CD1c-positive myeloid dendritic cell (primary cell): ENCODE measurements around the gene PTPA.
"Not testable (repeated sequence)": the region's sequence is repeated elsewhere in the genome, so short reads cannot be mapped to it uniquely, and the experiment has no call there.

Experiments used
- DNase-seq: peaks from one replicate; pipeline ENCODE4 v3.0.0-alpha.2; 2016; ENCODE audit errors: extremely low spot score

The PTPA gene

GRCh38 chr9:129108805-129109536, 2.2 kb upstream of the PTPA start:
- no peak for DNase-seq

DNA sequence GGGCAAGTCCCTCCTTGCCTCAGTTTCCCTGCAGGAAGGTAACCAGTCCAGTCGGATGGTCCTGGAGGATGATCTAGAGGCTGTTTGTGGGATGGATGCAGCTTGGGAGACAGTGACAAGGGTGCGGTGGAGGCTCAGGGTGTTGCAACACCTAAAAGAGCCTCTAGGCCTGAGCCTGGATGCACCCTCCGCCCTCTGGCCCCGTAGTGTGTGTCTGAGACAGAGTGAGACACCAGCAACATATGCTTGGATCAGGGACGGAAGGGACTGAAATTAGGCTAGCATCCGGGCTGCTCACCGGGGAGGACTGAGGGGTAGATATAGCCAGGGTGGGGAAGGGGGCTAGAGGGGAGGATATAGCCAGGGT, 1.7 kb upstream of the PTPA start:
- DNase-seq = peak; percentile 27

GRCh38 chr9:129109952-129110739, 1.1 kb upstream of the PTPA start:
- DNase-seq = no peak

DNA sequence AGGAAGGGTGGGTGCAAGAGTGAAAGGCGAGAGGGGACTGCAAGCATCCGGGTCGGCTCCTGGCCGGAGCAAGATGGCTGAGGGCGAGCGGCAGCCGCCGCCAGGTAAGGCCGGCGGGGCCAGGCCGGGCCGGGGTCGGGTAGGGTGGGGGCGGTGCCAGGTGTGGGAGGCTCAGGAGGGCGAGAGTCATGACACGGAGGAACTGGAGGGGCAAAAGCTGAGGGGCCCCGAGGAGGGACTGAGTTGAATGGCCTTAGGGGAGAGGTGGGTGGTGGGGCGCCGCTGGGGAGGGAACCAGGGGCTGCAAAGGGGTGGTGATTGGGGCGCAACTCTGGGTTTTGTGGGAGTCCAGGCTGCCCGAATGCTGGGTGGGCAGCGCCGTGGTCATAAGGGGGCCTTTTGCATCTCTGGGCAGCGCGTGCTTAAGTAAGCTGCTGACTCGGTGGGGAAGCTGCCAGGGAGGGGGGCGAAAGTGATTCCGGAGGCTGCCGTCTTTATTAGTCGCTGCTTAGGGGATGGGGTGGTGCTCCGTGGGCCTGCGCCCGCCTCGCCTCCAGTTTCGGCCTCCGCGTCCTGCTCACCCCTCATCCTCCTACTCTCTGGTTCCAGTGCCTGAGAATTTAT, 425 bp downstream of the PTPA start:
- DNase-seq = peak; percentile 20

- not testable (repeated sequence) for DNase-seq
These were observed 1.3 kb downstream of the PTPA start for GRCh38 chr9:129112526-129112925.

- peak; percentile 81 for DNase-seq
These were observed 2.6 kb downstream of the PTPA start for GRCh38 chr9:129113645-129114304.

DNA sequence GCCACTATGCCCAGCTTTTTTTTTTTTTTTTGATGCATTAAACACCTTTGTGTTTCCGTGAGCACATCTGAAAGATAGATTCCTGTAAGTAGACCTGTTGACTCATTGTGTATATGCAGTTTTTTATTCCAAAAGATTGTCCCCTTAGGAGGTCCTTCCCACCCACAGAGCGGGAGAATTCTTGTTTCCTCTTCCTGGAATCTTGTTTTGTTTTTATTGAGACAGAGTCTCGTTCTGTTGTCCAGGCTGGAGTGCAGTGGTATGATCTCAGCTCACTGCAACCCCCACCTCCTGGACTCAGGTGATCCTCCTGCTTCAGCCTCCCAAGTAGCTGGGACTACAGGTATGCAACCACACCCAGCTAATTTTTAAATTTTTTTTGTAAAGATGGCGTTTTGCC, 7.6 kb downstream of the PTPA start:
- no peak for DNase-seq

DNA sequence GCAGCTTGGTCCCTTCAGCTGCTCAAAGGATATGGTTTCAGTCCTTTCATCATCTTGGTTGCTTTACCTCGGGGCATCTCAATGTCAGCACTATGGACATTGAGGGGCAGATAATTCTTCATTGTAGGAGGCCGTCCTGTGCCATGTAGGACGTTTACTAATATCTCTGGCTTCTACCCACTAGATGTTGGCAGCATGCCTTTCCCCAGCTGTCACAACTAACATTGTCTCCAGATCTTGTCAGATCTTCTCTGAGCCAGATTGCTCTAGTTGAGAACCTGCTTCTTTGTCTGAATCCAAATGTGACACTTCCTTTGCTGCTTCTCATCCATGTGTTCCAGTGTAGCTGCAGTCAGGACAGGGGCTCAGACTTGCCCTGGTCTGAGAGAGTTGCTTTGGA, 10.3 kb downstream of the PTPA start:
- DNase-seq = no peak

DNA sequence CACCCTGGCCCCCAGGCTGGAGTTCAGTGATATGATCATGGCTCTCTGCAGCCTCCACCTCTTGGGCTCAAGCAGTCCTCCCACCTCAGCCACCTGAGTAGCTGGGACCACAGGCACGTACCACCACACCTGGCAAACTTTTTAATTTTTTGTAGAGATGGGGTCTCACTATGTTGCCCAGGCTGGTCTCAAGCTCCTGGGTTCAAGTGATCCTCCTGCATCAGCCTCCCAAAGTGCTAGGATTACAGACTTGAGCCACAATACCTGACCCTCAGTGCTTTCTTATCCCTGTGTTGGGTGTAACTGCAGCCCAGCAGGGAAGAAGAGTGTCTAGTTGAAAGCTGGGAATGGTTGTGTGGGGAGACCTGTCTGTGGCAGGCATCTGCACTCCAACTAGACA, 10.9 kb downstream of the PTPA start:
- DNase-seq = no peak

- DNase-seq = not testable (repeated sequence)
These were observed 11.8 kb downstream of the PTPA start for GRCh38 chr9:129122976-129123375.

DNA sequence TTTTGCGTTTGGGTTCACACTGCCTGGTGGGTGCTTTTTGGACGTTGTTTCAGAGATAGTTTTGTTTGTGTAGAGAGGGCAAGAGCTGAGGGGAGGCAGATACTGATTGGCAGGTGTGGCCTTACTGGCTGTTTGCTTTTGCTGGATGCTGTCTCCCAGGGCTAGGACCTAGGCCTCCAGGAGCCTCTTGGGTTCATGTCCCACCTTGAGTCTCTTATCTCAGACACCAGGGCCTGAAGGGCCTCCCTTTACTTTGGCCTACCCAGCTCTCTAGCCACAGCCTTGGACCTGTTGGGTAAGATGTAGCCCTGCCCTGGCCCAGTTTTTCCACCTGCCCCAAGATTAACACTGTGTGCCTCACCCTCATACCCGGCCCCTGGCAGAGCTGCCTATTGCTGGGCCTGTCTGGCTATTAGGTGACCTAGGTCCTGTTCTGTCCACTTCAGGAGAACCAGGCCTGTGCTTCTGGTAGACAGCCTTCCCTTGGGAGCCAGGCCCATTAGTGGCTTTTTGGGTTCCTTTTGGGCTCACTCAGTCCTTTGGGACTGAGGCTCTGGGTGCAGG, 13.4 kb downstream of the PTPA start:
- no peak for DNase-seq

DNA sequence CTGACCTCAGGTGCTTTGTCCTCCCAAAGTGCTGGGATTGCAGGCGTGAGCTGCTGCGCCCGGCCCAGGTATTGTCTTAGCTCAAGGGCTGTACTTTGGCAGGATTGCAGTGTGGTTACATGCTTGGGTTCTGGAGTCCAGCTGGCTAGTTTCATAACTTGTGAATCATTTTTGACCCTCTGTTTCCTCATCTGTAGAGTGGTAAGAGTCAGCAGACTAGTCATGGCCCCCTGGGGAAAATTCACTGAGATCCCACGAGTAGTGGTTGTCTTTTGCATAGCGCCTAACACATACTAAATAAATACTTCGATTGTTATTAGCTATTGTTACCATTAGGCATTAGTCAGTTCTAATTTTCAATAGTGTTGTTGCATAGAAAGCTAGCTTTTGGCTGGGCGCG, 14.3 kb downstream of the PTPA start:
- no peak for DNase-seq

GRCh38 chr9:129126749-129127618, 15.8 kb downstream of the PTPA start:
- DNase-seq = no peak

- DNase-seq = no peak
These were observed 17.5 kb downstream of the PTPA start for GRCh38 chr9:129128689-129129088.

DNA sequence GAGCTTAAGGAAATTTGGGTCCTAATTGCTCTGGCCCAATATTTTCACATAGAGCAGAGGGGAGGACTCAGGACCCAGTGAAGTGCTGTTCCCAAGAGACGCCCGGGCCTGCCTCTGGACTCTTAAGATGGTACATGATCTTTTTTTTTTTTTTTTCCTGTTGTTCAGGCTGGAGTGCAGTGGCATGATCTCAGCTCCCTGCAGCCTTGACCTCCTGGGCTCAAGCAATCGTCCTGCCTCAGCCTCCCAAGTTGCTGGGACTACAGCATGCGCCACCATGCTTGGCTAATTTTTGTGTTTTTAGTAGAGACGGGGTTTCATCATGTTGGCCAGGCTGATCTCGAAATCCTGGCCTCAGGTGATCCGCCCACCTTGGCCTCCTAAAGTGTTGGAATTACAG, 19.1 kb downstream of the PTPA start:
- not testable (repeated sequence) for DNase-seq

DNA sequence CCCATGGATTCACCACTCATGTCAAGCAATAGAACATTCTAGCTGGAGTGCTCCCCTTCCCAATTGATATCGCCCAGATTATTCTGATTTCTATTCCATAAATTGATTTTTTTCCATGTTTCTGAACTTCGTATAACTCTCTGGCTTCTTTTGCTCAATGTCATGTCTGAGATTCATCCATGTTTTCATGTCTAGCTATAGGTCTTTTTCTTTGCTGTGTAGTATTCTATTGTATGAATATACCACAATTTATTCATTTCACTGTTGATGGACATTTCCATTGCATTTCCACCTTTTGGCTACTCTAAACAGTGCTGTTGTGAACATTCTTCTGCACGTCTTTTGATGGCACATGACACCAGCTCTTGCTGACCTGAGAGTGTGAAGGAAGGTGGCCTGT, 19.6 kb downstream of the PTPA start:
- no peak for DNase-seq

DNA sequence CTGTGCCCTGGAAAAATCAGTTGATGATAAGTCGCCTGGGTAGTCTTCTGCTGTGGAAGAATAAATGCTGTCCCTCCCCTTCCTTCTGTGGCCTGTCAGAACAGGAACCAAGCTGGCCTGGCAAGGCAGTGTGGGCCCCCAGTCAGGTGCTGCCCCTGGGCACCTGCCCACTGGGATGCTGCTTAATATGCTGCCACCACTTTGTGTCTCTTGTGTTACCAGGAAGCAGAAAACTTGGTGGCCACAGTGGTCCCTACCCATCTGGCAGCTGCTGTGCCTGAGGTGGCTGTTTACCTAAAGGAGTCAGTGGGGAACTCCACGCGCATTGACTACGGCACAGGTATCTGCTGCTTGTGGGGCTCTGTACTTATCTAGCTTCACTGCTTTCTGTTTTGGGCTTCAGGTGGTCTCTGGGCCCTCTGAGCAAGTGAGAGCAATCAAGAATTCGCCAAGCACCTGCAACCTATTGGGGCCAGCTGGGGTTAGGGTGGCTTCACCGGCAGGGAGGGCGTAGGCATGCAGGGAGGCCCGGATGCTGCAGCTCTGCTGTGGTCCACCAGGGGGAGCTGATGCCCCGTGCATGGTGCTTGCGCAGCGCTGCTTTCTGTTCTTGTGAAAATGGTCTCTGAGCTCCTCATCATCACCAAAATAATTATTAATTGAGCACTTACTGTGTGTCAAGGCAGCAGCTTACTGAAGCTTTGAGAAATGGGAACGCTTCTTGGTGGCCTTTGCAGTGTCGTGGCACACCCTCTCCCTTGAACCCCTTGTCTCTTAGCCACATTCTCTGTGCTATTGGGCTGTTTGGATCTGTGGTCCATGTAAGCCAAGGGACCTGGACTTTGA, 20.3 kb downstream of the PTPA start:
- DNase-seq = peak; percentile 84

GRCh38 chr9:129133082-129133481, 21.9 kb downstream of the PTPA start:
- no peak for DNase-seq

DNA sequence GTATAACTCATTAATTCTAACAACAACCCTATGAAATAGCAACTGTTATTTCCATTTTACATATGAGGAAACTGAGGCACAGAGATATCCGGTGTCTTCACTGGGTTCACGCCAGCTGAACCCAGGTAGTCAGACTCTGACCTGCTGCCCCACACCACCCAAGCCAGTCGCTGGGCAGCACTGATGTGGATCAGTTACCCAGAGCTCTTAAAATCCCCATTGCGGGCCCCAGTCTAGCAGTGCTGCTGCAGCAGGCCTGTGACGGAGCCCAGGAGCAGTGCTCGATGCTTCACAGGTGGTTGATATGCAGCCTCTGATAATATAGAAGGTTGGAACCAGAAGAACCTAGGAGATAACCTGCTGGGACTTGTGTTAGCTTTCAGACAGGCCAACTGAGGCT, 24.3 kb downstream of the PTPA start:
- DNase-seq = no peak

DNA sequence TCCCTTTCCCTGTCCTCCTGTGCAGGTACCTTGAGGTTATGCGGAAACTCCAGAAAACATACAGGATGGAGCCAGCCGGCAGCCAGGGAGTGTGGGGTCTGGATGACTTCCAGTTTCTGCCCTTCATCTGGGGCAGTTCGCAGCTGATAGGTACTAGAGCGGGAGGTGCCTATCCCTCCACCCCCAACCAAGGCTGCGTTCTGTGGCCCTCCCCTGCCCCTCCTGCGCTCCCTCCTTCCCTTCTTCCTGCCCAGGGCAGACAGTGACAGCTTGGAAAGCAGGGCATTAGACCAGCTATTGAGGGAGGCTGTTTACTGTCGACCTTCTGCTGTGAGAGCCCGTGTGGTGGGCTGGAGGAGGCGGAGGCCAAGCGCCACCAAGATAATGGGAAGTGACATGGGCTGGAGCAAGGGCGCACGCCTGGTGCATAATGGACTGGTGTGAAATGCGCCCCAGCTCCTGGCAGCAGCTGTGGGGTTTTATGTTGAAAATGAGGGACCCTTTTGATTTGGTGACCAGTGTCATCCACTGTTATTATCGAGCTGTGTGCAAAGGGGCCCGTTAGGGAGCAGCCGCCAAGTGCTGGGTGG, 25.3 kb downstream of the PTPA start:
- no peak for DNase-seq
